WERI-Rb-1 (cell line): ENCODE results near the gene ZNF768.
A peak's percentile ranks its signal among the peaks of the same experiment; 100 is the strongest.

Experiments used
- DNase-seq: peaks from one replicate; pipeline ENCODE4 v3.0.0-alpha.2; 2020
- H3K27ac ChIP-seq: fragments of 250-450 bp; sonication (Bioruptor Pico); 2 replicates; pipeline ENCODE4 v1.5.1; 2020; ENCODE audit warnings: mild to moderate bottlenecking, moderate library complexity
- H3K27me3 ChIP-seq: fragments of 250-450 bp; sonication (Bioruptor Pico); 2 replicates; pipeline ENCODE4 v1.5.1; 2021; ENCODE audit warnings: mild to moderate bottlenecking, low read depth, moderate library complexity; ENCODE audit not compliant: insufficient read depth, severe bottlenecking
- H3K36me3 ChIP-seq: fragments of 250-450 bp; sonication (Bioruptor Pico); 2 replicates; pipeline ENCODE4 v1.5.1; 2020; ENCODE audit warnings: mild to moderate bottlenecking, moderate library complexity
- H3K4me3 ChIP-seq: 2 replicates; pipeline ENCODE4 v1.5.1; 2011; ENCODE audit warnings: low read depth, mild to moderate bottlenecking, control low read depth, low read length
- H3K9me3 ChIP-seq: fragments of 250-450 bp; sonication (Bioruptor Pico); 2 replicates; pipeline ENCODE4 v1.5.1; 2021; ENCODE audit warnings: mild to moderate bottlenecking, moderate library complexity; ENCODE audit not compliant: severe bottlenecking
- CTCF ChIP-seq: IDR thresholded peaks from 2 replicates; pipeline ENCODE4 v1.5.1; 2011; ENCODE audit warnings: low read depth, mild to moderate bottlenecking, control low read depth, inconsistent platforms, low read length

The ZNF768 gene

DNA sequence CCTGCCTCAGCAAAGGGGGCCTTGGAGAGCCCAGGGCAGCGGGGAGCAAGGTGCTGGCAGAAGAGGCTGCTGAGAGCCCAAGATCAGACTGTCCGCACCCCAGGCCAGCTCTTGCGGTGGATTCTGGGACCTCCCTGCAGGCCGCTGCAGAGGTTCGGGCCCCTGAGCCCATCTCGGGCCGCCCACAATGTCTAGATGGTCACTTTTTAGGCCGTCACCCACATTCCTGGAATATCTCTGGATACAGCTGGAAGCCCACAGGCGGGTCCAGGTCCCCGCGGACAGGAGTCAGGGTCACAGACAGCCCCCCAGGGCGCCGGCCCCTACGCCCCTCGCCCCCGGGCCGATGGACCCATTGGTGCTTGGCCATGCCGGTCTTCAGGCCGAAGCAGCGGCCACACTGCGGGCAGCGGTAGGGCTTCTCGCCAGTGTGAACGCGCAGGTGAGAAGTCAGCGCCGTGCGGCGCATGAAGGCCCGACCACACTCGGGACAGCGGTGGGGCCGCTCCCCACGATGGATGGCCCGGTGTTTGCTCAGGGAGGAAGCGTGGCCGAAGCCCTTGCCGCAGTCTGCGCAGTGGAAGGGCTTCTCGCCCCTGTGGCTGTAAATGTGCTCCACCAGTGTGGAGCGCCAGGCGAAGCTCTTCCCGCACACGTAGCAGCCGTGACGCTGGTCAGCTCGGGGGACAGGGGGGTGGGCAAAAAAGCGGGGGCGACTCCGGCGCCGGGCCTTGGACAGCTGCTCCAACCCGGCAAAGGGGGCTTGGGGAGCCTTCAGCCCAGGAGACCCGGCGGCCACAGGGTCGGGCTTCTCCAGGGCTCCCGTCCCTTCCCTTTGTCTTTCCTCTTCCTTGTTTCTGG is 6.1 kb upstream of the ZNF768 start:
- no peak overlapping the region for H3K4me3 ChIP-seq
- no peak for DNase-seq
- no peak overlapping the region for H3K27ac ChIP-seq
- H3K27me3 ChIP-seq, result no peaks in the 10 kb centered on the region
- TF ChIP-seq CTCF, result no peak
- H3K36me3 ChIP-seq, result peaks cover 19% of the 10 kb centered on the region
- no peaks in the 10 kb centered on the region for H3K9me3 ChIP-seq

GRCh38 chr16:30530163-30531037 is 4.0 kb upstream of the ZNF768 start:
- Histone ChIP-seq H3K9me3 (no peaks in the 10 kb centered on the region), H3K27ac (no peak overlapping the region), H3K27me3 (no peaks in the 10 kb centered on the region), H3K36me3 (peaks cover 19% of the 10 kb centered on the region), H3K4me3 (no peak overlapping the region)
- DNase-seq, result no peak
- no peak for TF ChIP-seq CTCF

DNA sequence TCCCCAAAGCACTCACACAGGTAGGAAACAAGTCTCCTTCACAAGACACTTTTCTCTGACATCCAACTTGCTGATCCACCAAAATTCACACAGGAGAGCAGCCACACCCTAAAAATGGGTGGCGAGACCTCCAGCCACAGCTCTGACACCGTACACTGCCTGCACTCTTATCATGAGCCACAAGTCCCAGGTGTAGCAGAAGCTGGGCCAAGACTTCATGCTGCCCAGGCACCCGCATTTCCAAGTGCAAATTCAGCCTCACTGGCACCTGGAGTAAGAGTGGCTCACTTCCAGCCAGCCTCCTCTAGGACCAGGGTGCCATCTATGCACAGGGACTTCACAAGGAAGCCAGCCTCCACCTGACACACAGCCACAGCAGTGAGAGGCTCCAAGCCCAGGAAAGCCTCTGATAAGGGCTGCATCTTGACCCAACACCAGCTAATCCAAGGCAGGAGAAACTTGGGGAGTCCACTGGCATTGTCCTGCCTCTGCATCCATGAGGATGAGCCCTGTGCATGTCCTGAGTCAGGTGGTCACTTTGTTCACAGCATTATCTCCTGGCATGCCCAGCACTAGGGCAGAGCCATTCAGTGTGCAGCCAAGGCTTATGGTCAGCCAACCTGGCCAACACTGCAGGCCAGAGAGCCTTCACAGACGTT is 2.6 kb upstream of the ZNF768 start:
- H3K36me3 ChIP-seq, result peaks cover 31% of the 10 kb centered on the region
- no peak for DNase-seq
- H3K4me3 ChIP-seq, result no peak overlapping the region
- H3K27ac ChIP-seq, result no peak overlapping the region
- no peak for TF ChIP-seq CTCF
- H3K9me3 ChIP-seq, result no peaks in the 10 kb centered on the region
- H3K27me3 ChIP-seq, result no peaks in the 10 kb centered on the region

DNA sequence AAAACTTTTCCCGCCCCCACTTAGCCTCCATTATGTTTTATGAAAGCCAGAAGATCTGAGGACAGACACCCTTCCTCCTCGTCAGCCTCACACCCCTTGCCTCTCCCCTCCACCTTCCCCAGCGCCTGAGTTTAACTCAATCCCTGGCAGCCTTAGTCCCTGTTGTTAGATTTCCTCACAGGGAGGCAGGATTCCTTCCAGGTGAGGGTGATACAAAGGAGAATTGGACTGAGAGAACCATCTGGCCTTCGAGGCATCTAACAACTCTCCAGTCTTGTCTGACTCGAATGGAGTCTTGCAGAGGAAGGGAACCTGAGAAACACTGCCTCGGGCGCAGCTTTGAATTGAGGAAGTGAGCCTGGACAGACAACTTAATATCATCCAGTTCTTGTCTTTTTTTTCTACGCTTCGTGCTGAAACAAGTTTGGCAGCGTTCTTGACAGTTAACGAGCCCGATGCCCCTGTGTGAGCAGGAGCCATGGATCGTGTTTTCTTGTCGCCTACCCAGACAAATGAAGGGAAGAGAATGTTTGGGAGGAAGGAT is 1.3 kb upstream of the ZNF768 start:
- Histone ChIP-seq H3K27ac (peak overlapping the region; percentile 70), H3K9me3 (no peaks in the 10 kb centered on the region), H3K27me3 (no peaks in the 10 kb centered on the region), H3K4me3 (peak overlapping the region; percentile 21), H3K36me3 (peaks cover 31% of the 10 kb centered on the region)
- DNase-seq, result no peak
- TF ChIP-seq CTCF, result no peak

DNA sequence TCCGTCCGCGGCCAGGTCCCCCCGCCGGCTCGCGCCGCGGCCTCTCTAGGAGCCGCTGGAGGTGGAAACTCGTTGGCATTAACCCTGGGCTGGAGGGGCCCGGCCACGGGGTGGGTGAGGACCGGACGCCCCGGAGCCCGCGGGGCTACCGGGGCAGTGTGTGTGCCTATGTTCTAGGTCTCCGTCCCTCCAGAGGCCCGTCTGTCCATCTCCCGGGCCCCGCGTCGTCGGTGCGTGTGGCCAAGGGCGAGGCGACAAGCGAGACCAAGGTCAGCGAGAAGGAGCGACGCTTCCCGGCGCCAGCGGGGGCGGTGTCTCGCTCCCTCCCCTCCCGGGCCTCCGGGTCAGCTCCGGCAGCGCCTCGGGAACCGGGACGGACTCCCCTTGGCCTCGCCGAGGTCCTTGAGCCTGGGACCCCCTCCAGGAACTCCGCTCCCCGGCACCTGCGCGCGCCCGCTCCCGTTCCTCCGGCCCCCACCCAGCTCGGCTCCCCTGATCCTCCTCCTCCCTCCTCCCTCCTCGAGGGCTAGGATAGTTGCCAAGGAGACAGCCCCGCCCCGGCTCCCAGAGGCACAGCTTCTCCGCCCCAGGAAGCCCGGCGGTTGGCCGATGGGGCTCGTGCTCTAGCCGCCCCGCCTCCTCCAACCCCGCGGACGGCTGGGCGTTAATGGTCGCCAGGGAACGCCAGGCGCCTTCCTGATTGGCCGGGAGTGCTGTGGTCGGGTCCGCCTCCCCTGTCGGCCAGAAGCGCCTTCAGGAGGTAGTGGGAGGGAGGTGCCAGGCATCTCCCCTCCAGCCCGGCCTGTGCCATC is 663 bp upstream of the ZNF768 start:
- Histone ChIP-seq H3K4me3 (peak overlapping the region; percentile 88), H3K27ac (peak overlapping the region; percentile 98), H3K9me3 (no peaks in the 10 kb centered on the region), H3K36me3 (peaks cover 24% of the 10 kb centered on the region), H3K27me3 (no peaks in the 10 kb centered on the region)
- DNase-seq, result peak; percentile 99
- peak; percentile 48 for TF ChIP-seq CTCF
